Activated CD8-positive, alpha-beta memory T cell treated with anti-CD3 and anti-CD28 coated beads, Interleukin-2, amount 50 U/mL, for 48 hours (primary cell): ENCODE measurements around the gene BHLHA9.
"Not testable (repeated sequence)": the region's sequence is repeated elsewhere in the genome, so short reads cannot be mapped to it uniquely, and the experiment has no call there.

Source experiments
- DNase-seq: peaks from one replicate; pipeline ENCODE4 v3.0.0-alpha.2; 2020

BHLHA9 gene

GRCh38 chr17:1270210-1271029 is at the start of gene BHLHA9:
Gene BHLHA9, plus strand, starts transcription at chr17:1270444. Its CDS starts 120 bp downstream, at chr17:1270564.
- no peak for DNase-seq

DNA sequence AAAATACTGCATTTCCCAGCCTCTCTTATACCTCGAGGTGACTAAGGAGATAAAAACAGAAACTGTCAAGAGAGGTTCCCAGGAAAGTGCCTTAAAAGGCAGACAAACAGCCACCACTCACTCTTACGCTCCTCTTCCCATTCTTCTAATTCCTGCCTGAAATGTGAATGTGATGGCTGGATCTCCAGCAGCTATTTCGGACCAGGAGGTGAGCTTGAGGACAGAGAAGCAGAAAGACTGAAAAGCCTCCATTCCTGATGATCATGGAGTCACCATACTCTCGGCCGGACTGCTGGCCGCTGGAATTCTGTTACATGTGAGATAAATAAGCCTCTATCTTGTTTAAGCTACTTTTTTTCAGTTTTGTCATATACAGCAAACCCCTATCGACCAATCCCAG is 49.0 kb upstream of the BHLHA9 start:
- DNase-seq, result no peak

DNA sequence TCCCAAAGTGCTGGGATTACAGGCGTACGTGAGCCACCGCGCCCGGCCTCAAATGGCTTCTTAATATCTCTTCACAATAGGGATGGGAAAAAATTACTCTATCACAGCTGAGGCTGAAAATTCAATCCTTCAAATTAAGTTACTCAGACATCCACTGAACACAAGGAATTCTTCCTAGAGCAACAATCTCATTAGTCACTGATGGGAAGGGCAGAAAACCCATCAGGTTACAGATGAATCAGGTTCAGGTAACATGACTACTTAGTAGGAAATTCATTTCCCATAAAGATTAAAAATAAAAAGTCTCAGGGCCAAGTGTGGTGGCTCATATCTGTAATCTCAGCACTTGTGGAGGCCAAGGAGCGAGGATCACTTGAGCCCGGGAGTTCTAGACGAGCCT is 47.9 kb upstream of the BHLHA9 start:
- no peak for DNase-seq

DNA sequence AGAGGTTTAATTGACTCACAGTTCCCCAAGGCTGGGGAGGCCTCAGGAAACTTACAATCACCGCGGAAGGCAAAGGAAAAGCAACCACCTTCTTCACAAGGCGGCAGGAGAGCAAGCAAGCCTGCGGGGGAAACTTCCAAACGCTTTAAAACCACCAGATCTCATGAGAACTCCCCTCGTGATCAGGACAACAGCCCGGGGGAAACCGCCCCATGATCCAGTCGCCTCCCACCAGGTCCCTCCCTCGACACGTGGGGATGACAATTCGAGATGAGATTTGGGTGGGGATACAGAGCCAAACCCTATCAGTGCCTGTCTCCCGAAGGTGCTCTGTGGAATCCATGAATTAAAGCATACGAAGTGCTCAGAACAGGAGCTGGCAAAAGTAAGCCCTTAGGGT is 46.6 kb upstream of the BHLHA9 start:
- DNase-seq, result no peak

DNA sequence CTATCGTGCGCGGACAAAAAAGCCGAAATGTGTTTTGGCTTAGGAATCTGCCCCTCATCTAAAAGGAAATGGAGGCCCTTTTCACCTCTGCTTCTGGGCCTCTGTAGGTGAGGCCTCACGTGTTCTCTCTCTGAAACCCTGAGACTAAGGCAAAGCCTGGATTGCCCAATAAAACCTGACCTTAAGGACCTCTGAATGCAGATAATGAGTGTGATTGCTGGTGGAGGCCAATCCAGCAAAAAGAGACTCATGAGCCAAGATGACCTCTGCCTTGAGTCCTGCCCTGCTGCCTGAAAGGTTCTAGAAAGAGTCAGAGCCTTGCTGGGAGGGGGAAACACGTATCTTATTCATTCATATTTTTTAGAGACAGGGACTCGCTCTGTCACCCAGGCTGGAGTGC is 45.9 kb upstream of the BHLHA9 start:
- no peak for DNase-seq

DNA sequence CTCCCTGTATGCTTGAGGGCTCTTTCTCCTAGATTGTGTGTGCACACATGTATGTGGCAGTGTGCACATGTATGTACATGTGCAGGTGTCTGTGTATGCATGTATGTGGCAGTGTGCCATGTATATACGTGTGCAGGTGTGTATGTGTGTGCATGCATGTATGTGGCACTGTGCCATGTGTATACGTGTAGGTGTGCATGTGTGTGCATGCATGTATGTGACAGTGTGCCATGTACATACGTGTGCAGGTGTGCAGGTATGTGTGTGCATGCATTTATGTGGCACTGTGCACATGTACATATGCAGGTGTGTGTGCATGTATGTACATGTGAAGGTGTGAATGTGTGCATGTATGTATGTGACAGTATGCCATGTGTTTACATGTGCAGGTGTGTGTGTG is 43.9 kb upstream of the BHLHA9 start:
- DNase-seq, result no peak

- DNase-seq, result no peak
Measured at GRCh38 chr17:1227365-1227764, 42.9 kb upstream of the BHLHA9 start.

DNA sequence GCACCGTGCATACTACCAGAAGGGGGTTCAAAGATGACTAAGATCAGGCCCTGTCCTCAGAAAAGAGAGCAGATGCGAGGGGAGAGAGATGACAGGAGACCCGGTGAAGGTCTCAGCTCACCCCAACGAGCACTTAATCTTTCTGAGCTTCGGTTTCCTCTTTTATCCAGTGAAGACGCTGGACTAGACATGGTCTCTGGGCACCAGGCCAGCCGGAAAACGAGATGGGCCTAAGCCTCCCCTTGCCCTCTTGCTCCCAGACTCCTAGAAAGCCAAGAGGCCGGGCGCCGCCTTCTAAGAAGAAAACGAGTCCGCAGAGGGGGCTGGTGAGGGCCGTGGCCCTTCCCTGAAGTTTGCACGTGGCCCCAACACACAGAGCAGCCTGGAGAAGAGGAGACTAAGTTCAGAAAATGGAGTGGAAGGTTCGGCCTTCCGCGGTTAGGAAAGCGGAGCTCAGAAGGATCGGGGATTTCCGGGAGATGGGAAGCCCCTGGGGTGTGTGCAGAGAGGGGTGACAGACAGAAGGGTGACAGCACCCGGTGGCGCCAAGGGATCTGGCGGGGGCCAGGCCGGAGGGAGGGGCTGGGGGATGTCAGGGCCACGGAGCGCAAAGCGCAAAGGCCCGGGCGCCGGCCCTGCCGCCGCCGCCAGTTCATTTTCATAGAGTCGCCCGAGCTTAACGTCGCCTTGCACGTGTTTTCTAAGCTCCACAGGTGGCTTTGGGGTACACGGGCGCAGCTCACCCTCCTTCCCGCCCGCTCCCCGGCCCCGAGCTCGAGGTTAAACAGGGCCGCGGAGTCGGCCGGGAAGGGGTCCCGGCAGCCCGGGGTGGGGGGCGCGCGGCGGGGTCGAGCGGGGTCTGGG is 42.1 kb upstream of the BHLHA9 start:
- peak; percentile 58 for DNase-seq

- DNase-seq, result no peak
Measured at GRCh38 chr17:1228781-1229348, 41.4 kb upstream of the BHLHA9 start.

DNA sequence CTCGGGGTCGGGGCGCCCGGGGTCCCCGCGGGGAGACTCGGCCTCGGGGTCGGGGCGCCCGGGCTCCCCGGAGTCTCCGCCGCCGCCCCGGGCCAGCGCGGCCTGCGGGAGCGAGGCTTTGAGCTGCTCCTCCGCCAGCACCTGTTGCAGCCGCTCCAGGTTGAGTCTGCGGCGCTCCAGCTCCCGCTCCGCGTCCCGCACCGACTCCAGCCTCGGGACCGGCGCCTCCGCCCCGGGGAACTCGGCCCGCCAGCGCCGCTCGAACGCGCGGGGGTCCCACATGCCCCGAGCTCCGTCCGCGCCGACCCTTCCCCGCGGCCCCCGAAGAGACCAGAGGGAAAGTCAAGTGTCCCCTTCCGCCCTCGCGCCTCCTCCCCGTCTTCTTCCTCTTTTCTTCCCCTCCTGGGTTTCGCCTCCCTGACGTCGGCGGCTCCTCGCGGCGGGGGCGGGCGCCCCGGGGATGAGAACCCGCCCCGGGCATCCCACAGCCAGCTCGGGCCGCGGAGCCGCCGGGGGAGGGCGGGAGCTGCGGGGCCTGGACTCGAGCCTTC is 40.8 kb upstream of the BHLHA9 start:
- peak; percentile 69 for DNase-seq

DNA sequence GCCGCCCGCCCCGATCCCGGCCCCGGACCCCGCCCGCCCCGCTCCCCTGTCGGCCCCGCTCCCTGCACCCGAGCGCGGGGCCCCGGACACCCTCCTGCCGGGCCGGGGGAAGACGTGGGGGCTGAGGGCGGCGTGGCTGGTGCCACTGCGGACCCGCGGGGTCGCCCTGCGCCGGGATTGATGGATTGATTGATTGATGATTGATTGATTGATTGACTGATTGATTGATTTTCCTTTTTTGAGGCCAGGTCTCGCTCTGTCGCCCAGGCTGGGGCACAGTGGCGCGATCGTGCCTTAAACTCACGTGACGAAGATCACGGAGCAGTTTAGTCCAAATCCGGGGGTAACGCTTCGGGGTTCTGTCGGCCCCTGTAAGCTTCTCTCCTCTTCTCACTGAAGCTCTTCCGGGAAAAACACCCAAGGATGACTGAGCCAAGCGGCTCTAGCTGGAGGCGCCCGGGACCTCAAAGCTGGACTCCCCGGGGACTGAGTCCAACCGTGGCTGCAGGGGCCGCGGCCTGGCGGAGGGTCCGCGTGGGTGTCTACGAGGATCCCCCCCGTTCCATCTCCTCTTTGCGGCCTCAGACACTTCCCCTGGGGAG is 40.2 kb upstream of the BHLHA9 start:
- DNase-seq, result no peak

GRCh38 chr17:1231456-1231855 is 38.8 kb upstream of the BHLHA9 start:
- no peak for DNase-seq

- no peak for DNase-seq
Measured at GRCh38 chr17:1232331-1232730, 37.9 kb upstream of the BHLHA9 start.

GRCh38 chr17:1232786-1233185 is 37.5 kb upstream of the BHLHA9 start:
- DNase-seq, result no peak

DNA sequence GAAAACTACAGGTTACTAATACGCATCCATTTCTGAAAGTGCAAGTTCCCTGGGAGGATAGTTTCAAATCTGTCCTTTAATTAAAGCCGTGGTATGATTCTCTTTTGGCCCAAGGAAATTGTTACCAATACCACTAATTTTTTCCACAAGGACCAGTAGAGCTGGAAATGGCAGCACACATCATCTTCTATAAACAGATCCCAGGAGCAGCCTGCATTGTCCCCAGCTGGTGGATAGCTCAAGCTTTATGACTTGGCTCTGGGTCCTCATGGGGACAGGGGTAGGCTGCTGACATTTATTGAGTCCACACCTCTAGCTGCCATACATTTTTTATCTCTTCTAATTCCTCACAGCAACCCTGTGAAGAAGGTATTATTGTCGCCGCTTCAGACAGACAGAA is 35.8 kb upstream of the BHLHA9 start:
- DNase-seq, result no peak

DNA sequence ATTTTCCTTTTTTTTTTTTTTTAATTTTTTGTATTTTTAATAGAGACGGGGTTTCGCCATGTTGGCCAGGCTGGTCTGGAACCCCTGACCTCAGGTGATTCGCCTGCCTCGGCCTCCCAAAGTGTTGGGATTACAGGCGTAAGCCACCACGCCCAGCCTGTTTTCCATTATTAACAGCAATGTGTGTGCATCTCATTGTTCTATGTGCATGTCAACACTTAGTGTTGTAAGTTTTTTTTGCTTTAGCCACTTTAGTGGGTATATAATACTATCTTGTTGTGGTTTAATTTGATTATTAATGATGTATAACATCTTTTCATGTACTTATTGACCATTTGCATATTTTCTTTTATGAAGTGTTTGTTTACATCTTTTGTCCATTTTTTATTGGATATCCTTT is 32.8 kb upstream of the BHLHA9 start:
- DNase-seq, result no peak

GRCh38 chr17:1239210-1239609 is 31.0 kb upstream of the BHLHA9 start:
- DNase-seq, result no peak

DNA sequence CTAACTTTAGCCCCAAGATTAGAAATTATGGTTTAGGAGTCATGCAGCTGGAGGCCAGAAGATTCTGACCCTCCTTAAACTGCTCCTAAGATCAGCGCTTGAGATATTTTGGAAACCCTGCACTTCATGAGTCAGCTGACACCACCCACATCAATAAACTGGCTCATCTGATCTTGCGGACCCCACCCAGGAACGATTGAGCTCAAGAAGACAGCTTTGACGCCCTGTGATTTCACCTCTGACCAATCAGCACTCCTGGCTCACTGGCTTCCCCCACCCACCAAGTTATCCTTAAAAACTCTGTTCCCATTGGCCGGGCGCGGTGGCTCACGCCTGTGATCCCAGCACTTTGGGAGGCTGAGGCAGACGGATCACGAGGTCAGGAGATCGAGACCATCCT is 29.8 kb upstream of the BHLHA9 start:
- not testable (repeated sequence) for DNase-seq

- no peak for DNase-seq
Measured at GRCh38 chr17:1241929-1242328, 28.3 kb upstream of the BHLHA9 start.

- DNase-seq, result no peak
Measured at GRCh38 chr17:1244606-1245012, 25.6 kb upstream of the BHLHA9 start.

DNA sequence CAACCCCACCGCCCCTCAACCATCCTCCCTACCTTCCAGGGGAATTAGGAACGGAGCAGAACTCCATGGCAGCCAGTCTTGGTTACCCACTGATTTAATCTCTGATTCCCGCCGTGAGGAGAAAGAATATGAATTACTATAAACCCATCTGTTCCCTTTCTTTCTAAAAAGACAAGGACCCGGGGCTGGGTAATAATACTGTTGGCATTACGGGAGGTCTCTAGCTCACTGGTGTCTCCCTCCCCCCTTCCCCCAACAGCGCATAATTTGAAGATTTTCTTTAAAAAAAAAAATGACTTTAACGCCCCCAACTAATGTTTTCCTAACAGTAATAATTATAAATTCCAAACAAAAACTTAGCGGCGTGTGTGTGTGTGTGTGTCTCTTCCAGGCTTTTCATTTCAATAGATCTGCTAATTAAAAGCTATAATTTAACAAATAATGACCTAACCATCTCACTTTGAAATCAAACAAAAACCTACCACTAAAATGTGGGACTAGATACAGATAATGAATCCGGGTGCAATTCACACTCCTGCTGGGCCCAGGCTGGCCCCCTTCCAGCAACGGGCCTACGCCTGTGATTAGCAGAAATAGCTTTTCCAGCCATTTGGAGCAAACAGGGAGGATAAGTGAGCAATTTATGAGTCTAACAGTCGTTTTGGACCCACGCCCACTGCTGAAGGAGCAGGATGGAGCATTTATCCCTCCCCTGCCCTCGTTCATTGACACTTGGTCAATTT is 18.2 kb upstream of the BHLHA9 start:
- no peak for DNase-seq

DNA sequence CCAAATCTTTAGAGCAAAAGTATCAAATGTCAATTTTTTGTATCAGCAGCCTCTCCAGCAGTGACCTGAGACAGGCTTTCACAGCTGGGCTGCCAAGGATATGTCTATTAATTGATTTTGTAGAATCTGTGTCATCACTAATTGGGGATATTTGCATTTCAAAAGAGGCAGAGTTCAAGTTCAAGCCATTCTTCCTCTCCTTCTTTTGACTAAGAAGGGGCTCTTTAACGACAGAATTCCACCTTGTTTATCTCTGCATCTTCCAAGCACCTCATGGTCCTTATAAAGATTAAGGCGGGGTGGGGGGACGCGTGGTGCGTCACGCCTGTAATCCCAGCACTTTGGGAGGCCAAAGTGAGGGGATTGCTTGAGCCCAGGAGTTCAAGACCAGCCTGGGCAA is 15.2 kb upstream of the BHLHA9 start:
- no peak for DNase-seq
